Upper lobe of right lung (tissue), 1 donor: ENCODE results near the gene CCK. TPM values are rescaled to one million over a fixed set of nuclear protein-coding genes. Genes with fewer than 3 reads are reported as not detected.

Experiments used
- ATAC-seq: fragments of 200-7000 bp; cut with Tn5 transposase; one replicate; pipeline ENCODE4 v1.9.1; 2020; ENCODE audit warnings: mild to moderate bottlenecking, moderate library complexity
- DNase-seq: peaks from one replicate; pipeline ENCODE4 v3.0.0-alpha.2; 2020
- H3K27ac ChIP-seq: fragments of 200-600 bp; one replicate; pipeline ENCODE4 v1.8.0; 2022
- H3K27me3 ChIP-seq: fragments of 200-600 bp; one replicate; pipeline ENCODE4 v1.8.0; 2022; ENCODE audit warnings: mild to moderate bottlenecking
- H3K36me3 ChIP-seq: fragments of 200-600 bp; one replicate; pipeline ENCODE4 v1.8.0; 2022
- H3K4me1 ChIP-seq: fragments of 200-600 bp; one replicate; pipeline ENCODE4 v1.8.0; 2022
- H3K4me3 ChIP-seq: fragments of 200-600 bp; one replicate; pipeline ENCODE4 v1.8.0; 2022; ENCODE audit warnings: mild to moderate bottlenecking
- H3K9me3 ChIP-seq: fragments of 200-600 bp; one replicate; pipeline ENCODE4 v1.8.0; 2022
- intact Hi-C: fragments of 100-400 bp; cut with DNase I; formaldehyde crosslinking; loops from one replicate; pipeline ENCODE4 v1.11.0; 2022
- total RNA-seq: library from RNA; stranded (reverse); fragmentation: NEBNext Ultra II Directional; extraction: Animal tissue kit (Norgen Biotek cat#: 25700); gene quantifications from one replicate; pipeline ENCODE4 v1.2.1, GENCODE V29; 2021
- TF ChIP-seq, protein P1 (sequence below): fragments of 200-600 bp; IDR thresholded peaks from one replicate; pipeline ENCODE4 v1.8.0; 2022; ENCODE audit warnings: antibody characterized with exemption
- donor health status: DM: no; HTN: yes; CAD: no; lungs with severe emphysema.

CCK gene
- total RNA-seq, 1 donor from 2014 or later, result 0.67 TPM

DNA sequence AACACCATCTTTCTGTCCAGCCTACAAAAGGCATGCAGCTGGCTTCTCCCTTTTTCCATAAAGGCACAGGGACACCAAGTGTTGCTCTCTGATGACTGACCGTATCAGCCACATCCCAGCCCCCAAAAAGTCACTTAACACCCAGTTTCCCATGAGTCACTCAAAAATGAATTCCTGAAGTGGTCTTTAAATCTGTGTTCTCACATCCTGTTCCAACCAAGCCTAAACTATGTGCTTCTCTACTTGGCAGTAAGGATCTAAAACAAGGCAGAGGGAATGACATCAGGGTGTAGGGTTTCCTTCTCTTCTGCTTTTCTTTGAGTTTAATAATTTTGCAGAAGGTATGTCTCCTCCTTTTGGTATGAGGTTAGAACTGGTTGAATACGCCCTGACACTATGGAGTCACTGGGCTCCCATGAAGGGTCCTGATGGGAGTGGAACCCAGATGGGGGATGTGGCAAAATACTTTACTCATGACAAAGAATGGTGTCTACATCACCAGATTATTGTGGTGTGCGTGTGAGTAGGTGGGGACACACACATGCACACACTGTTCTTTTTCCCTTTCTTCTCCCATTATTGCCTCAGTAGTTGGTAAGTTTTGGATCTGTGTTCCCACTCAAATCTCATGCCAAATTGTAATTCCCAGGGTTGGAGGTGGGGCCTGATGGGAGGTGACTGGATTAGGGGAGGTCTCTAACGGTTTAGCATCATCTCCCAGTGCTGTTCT, 35.6 kb upstream of the CCK start:
- intact Hi-C loops, result no loop called here
- DNase-seq, result no peak
- no peak for ATAC-seq

DNA sequence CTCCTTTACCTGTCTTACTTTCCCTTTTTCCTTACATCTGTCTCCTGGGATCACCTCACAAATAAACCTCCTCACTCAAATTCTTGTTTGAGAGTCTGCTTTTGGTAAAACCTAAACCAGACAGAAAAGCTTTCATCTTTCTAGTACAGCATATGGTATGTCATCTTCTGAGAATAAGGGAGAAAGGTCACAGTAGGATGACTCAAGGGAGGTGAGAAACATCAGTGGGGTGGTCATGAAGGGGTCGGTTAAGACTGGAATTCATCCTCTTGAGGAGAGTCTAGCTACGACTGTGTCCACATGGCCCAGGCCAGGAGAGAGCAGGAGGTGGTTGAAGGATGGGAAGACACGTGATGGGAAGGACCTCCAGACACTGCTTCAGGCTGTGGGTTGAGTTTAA, 34.8 kb upstream of the CCK start:
- Histone ChIP-seq H3K27me3 (no peaks in the 10 kb centered on the region), H3K4me1 (no peaks in the 10 kb centered on the region), H3K27ac (no peak overlapping the region), H3K36me3 (no peaks in the 10 kb centered on the region), H3K9me3 (no peaks in the 10 kb centered on the region), H3K4me3 (no peak overlapping the region)
- intact Hi-C loops, result no loop called here
- ATAC-seq (no peak), DNase-seq (no peak)
- TF ChIP-seq, protein P1, sequence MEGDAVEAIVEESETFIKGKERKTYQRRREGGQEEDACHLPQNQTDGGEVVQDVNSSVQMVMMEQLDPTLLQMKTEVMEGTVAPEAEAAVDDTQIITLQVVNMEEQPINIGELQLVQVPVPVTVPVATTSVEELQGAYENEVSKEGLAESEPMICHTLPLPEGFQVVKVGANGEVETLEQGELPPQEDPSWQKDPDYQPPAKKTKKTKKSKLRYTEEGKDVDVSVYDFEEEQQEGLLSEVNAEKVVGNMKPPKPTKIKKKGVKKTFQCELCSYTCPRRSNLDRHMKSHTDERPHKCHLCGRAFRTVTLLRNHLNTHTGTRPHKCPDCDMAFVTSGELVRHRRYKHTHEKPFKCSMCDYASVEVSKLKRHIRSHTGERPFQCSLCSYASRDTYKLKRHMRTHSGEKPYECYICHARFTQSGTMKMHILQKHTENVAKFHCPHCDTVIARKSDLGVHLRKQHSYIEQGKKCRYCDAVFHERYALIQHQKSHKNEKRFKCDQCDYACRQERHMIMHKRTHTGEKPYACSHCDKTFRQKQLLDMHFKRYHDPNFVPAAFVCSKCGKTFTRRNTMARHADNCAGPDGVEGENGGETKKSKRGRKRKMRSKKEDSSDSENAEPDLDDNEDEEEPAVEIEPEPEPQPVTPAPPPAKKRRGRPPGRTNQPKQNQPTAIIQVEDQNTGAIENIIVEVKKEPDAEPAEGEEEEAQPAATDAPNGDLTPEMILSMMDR, result no peak

More for the DNA sequence above, 35.6 kb upstream of the CCK start:
- no peak overlapping the region for H3K4me3 ChIP-seq
- no peak overlapping the region for H3K27ac ChIP-seq
- H3K36me3 ChIP-seq, result no peaks in the 10 kb centered on the region
- H3K27me3 ChIP-seq, result no peaks in the 10 kb centered on the region
- no peaks in the 10 kb centered on the region for H3K4me1 ChIP-seq
- TF ChIP-seq, protein P1, result no peak
- H3K9me3 ChIP-seq, result no peaks in the 10 kb centered on the region

DNA sequence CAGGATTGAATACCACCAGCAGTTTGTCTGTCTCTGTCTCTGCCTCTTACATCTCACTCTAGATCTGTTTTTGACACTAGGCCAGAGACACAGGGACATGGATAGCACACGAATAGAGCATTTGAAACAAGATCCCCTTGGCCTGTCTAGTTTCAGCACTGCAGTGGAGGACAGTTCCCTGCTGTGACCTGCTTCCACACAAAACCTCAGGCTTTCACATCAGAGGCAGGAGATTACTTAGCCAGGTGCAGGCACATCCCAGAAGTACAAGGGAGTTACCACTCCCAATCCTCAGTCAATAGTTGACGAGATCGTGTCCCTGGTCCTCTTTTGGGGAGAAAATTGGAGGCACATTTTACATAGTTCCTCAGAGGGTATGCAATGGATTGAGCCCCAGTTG, 34.0 kb upstream of the CCK start:
- Histone ChIP-seq H3K27ac (no peak overlapping the region), H3K4me1 (no peaks in the 10 kb centered on the region), H3K36me3 (no peaks in the 10 kb centered on the region), H3K27me3 (no peaks in the 10 kb centered on the region), H3K4me3 (no peak overlapping the region), H3K9me3 (no peaks in the 10 kb centered on the region)
- TF ChIP-seq, protein P1, result no peak
- intact Hi-C loops, result no loop called here
- no peak for DNase-seq
- peak; percentile 73 for ATAC-seq

DNA sequence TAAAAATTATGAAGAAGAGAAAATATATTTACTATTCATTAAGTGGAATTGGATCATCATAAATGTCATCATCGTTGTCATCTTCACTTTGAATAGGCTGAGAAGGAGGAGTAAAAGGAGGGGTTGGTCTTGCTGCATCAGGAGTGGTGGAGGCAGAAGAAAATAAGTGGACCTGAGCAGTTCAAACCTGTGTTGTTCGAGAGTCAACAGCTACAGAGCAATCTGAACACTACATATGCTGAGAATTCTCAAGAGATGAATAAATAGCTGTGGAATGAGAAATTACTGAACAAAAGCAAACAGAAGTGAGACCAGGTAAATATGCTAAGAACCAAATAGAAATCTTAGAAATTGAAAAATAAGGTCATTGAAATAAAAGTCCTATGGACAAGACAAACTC, 32.3 kb upstream of the CCK start:
- no peak overlapping the region for H3K27ac ChIP-seq
- no peaks in the 10 kb centered on the region for H3K9me3 ChIP-seq
- DNase-seq, result no peak
- intact Hi-C loops, result no loop called here
- no peaks in the 10 kb centered on the region for H3K36me3 ChIP-seq
- ATAC-seq, result peak; percentile 53
- TF ChIP-seq, protein P1, result no peak
- no peaks in the 10 kb centered on the region for H3K4me1 ChIP-seq
- H3K4me3 ChIP-seq, result no peak overlapping the region
- H3K27me3 ChIP-seq, result no peaks in the 10 kb centered on the region

DNA sequence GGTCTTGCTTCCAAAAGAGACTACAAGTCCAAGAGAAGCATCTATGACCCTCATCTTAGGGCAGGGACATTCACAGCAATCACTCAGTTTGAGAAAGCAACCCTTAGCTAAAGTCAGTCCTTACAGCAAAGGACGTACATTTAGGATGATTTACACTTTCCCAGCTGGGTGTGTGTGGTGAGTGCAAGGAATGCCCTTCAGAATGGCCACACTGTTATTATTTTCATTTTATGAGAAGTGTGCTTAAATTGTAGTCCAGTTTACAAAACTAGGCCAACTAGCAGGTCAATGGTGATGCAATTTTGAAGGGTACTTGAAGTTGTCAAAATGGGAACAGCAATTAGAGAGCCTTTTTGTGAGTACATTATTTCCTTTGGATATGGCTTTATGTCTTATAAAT, 26.0 kb upstream of the CCK start:
- no peaks in the 10 kb centered on the region for H3K36me3 ChIP-seq
- no peak for DNase-seq
- no peak overlapping the region for H3K27ac ChIP-seq
- H3K9me3 ChIP-seq, result no peaks in the 10 kb centered on the region
- intact Hi-C loops, result no loop called here
- TF ChIP-seq, protein P1, result no peak
- H3K4me3 ChIP-seq, result no peak overlapping the region
- H3K4me1 ChIP-seq, result no peaks in the 10 kb centered on the region
- peak; percentile 50 for ATAC-seq
- no peaks in the 10 kb centered on the region for H3K27me3 ChIP-seq
